ENCODE measurements around the gene AK2.

Gene AK2

DNA sequence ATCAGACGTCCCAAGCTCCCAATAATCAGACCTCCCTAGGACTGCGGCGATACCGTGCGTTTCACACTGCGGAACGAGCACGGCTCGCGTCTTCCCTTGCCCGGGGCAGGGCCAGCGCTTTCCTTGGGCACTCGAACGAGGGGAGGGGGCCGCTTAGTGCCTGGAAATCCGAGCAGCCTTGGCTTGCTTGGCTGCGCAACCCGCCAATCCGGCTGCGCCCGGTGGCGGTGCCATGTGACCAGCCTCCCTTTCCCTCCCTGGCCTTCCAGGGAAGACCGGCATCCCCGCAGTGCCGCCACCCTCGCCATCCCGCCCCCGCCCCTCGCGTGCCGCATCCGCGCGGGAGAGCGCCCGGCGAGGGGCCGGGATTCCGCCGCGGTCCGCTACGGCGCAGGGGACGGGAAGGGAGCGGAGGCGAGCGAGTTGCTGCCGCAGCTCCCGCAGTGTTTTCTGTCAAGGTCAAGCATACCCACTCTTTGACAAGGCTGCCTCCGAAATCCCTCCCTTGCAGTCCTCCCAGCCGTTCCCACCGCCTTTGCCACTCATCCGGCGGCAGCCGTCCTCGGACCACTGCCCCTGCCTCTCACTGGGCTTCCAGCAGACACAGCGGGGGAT, 63.8 kb downstream of the AK2 start:
- DNase-seq (ENCODE audit: low spot score): peak; percentile 82

DNA sequence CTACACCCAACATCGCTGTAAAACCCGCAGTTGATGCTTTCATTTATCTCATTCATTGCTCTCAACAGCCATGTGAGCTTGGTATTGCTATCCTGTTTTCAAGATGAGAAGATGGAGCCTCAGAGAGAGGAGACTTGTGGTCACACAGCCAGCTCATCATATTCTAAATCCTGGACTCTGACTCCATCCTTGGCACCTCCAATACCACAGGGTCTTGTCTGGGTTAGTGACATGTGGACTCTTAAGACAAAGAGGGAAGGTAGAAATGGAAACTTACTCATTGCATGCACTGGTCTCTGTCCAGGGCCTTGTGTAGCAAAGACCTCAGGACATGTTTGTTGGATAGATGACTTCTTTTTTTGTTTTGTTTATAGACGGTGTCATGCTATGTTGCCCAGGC, 65.1 kb downstream of the AK2 start:
- no peak for DNase-seq (ENCODE audit: low spot score)

GRCh38 chr1:32971156-32971555, 65.5 kb downstream of the AK2 start:
- DNase-seq (ENCODE audit: low spot score): no peak

- DNase-seq (ENCODE audit: low spot score): no peak
Observed at GRCh38 chr1:32969566-32969965, 67.1 kb downstream of the AK2 start.

GRCh38 chr1:32967888-32968568, 68.7 kb downstream of the AK2 start:
- no peak for DNase-seq (ENCODE audit: low spot score)

GRCh38 chr1:32966900-32967299, 69.8 kb downstream of the AK2 start:
- no peak for DNase-seq (ENCODE audit: low spot score)

- no peak for DNase-seq (ENCODE audit: low spot score)
Observed at GRCh38 chr1:32965251-32965747, 71.4 kb downstream of the AK2 start.

DNA sequence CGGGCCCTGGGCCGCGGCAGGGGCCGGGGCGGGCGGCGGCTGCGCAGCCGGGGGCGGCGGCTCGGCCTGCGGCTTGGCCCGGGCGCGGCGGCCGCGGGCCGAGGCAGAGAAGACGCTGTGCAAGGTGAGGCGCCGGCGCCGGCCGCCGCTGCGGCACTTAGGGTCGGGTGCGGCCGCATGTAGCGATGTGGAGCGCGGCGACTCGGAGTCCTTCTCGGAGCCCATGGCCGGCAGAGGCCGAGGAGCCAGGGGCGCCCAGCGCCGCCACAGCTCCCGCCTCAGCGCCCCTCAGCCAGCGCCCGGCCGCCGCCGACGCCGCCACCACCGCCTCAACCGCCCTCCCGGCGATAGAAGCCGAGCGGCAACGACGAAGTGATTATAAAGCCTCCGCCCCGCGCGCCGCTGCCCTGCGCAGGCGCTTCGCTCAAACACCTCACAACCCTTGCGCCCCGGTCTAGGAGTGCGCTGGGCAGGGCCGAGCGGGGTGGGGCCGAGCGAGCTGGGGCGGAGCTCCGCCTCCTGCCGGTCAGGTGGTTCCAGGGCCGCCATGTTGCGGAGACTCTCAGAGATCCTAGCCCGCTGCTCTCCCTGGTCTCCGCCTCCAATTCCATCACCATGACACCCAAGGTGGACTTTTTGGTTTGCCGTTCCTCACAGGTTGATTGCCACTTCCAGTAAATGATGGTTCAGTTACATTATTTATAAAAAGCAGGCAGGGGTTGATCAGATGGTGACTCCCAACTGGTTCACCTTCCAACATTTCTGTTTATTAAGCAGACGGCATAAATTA, 72.0 kb downstream of the AK2 start, which contains the start of gene RNF19B:
Gene RNF19B (minus strand): TSS at position 349 of the 790 bp plus-strand sequence. CDS start 124 bp downstream, at position 225.
- DNase-seq (ENCODE audit: low spot score): peak; percentile 97

DNA sequence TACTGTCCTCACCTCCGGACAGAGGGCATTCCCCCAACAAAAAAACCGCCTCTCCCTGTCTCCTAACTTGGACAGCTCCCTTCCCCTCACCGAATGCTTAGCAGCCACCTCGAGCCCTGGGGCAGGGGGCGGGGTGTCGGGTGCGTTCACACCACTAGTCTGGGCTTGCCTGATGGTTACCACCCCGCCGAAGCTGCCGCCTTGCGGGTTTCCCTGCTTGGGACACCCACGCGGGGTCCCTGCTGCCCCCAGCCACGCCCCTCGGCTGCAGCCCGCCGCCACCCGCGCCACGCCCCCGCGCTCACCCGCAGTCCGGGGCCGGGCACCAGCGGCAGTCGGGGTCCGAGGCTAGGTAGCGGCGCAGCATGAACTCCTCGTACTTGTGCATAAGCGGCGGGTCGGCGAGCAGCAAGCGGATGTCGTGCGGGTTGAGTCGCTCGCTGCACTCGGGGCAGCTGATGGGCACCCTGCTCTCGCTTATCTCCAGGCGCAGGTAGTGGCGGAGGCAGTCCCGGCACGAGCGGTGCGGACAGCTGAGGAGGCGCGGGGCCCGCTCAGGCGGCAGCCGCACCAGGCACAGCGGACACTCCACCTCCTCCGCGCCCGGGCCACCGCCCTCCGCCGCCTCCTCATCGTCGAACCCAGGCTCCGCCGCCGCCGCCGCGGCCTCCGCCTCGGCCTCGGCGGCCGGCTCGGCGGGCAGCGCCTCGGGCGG, 72.8 kb downstream of the AK2 start:
- peak; percentile 75 for DNase-seq (ENCODE audit: low spot score)

DNA sequence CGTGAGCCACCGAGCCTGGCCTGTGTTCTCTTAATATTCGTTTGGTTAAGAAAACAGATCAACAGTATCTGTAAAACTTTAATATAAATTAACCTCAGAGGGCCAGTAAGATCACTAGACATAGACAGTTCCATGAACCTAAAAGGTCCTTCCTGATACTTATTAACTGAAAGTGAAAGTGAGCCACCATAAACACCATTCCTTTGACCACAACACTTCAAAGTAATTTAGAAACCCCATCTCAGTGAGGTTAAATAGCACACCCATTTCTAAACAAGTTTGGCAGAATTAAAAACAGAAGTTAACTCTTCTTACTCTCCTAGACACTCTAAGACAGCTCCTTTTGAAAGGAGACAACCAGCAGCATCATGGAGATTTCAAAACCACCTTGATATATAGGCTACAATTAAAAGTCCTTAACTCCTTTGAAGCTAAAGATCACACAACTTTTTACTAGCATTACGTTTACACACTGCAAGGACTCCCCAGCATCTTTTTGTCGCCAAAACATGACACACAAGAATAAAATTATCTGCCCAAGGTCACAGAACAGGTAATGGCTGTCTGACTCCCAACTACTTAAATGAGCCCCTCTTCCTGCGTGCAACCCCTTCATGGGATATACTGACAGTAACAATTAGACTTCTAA, 74.3 kb downstream of the AK2 start:
- DNase-seq (ENCODE audit: low spot score): no peak

GRCh38 chr1:32960819-32961355, 75.8 kb downstream of the AK2 start:
- DNase-seq (ENCODE audit: low spot score): no peak

- DNase-seq (ENCODE audit: low spot score): no peak
Observed at GRCh38 chr1:32960342-32960741, 76.3 kb downstream of the AK2 start.

- DNase-seq (ENCODE audit: low spot score): no peak
Observed at GRCh38 chr1:32958827-32959226, 77.9 kb downstream of the AK2 start.
